HG02759 (cell line): ENCODE measurements around the gene UFC1.
"Not testable (repeated sequence)": the region's sequence is repeated elsewhere in the genome, so short reads cannot be mapped to it uniquely, and the experiment has no call there.

Experiments
- ATAC-seq: cut with Tn5 transposase; IDR thresholded peaks from one replicate; pipeline ENCODE4 v1.9.1; 2021; ENCODE audit warnings: mild to moderate bottlenecking, moderate library complexity; ENCODE audit not compliant: unreplicated experiment

The UFC1 gene

DNA sequence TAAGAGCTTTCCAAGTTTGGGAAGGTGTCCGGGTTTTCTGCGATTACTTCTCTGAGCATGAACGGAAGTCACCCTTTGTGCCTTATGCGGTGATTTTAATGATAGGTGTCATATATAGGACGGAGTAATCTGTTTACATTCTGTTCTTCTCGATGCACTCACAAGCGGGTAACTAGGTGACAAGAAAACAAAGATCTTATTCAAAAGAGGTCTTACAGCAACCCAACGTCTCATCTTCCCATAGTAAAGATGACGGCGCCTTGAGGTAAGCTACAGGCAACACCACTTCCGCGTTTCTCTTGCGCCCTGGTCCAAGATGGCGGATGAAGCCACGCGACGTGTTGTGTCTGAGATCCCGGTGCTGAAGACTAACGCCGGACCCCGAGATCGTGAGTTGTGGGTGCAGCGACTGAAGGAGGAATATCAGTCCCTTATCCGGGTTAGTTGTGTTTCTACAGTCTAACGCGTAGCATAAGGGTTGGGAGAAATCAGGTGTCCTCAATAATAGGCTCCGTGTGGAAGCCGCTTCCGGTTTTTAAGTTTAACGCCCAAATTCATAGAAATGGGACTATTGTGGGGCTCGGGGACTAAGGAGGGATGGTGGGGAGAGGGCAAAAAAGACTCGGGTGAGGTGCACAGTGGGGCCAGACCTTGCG lies at the start of gene UFC1:
Gene UFC1, plus strand, starts transcription at position 297 of the 656 bp plus-strand sequence. Its CDS starts 20 bp downstream, at position 317.
- peak; percentile 94 for ATAC-seq

DNA sequence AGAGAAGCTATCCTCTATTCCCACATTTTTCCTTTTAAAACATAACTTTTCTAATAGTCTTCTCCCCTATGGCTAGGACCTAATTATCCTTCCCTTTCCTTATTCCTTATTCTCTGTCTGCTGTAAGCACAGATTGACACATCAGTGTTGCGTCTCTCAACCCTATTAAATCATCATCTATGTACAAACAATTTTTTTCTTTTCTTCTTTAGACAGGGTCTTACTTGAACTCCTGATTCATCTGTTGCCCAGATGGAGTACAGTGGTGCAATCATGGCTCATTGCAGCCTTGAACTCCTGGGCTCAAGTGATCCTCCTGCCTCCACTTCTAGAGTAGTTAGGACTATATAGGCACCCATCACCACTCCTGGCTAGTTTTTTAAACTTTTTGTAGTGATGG lies 47.3 kb upstream of the UFC1 start:
- ATAC-seq, result no peak

DNA sequence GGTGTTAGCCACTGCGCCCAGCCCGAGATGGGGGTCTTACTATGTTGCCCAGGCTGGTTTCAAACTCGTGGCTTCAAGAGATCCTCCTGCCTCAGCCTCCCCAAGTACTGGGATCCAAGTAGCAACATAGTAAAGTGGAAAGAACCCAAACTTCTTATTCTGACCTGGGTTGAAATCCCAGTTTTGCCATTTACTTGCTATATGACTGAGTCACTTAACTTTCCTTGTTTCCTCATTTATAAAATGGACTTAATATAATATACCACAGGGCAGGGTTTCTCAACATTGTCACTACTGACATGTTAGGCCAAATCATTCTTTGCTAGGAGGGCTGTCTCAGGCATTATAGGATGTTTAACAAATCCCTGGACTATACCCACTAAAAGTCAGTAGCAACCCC lies 42.7 kb upstream of the UFC1 start:
- ATAC-seq, result no peak

DNA sequence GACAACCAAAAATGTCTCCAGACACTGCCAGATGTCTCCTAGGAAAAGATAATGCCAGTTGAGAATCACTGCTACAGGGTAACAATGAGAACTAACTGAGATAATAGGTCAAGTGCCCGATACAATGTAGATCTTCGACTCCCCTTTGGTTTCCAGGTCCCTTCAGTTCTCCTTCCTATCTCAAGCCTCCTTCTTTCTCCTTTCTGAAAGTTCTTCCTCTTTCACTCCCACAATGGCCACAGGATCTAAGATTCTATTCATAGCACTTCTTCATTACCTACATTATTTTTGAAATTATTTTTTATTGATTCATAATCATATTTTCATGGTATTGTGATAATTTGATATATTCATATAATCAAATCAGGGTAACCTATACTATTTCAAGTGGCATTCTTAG lies 42.3 kb upstream of the UFC1 start:
- no peak for ATAC-seq

DNA sequence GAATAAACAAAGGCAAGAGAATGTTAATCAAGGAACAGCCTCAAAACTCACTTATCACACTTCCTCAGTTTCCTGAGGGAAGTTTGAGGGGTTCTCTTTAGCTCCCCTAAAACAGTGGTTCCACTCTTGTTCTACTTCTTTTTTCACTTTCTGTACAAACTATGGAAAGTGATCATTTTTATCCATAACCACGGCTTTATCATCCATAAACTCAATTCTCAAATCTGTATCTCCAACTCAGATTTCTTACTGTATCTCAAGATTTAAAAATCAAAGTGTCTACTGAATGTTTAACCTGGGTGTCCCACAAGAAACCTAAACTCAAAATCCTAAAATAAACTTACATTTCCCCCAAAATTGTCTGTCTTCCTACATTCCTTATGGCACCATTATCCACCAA lies 39.9 kb upstream of the UFC1 start:
- no peak for ATAC-seq

DNA sequence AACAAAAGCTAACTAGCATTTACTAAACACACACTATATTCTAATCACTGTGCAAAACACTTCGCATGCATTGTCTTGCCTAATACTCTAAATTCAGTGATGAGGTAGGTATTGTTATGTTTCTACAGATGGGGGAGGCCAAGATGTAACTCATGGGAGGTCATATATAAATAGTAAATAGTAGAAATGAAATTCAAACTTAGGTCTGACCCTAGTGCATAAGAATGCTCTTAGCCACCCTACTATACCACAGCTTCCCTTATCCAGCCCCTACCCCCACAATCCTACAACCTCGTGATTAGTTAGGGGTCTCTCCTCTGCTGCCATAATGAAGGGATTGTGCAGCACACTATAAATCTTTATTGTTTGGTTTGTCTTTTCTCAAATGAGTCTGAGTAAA lies 39.2 kb upstream of the UFC1 start:
- ATAC-seq, result no peak

DNA sequence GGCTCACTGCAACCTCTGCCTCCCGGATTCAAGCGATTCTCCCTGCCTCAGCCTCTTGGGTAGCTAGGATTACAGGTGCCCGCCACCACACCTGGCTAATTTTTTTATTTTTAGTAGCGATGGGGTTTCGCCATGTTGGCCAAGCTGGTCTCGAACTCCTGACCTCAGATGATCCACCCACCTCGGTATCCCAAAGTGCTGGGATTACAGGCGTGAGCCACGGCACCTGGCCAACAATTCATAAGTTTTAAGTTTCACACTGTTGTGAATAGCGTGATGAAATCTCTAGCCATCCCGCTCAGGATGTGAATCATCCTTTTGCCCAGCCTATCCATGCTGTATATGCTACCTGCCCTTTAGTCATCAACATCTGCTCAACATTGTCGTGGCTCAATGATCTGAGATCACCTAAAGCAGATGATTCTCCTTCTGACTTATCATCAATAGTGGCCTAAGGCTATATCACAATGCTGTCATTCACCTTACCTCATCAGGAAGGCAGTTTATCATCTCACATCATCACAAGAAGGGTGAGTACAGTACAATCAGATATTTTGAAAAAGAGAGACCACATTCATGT lies 38.6 kb upstream of the UFC1 start:
- ATAC-seq, result no peak

DNA sequence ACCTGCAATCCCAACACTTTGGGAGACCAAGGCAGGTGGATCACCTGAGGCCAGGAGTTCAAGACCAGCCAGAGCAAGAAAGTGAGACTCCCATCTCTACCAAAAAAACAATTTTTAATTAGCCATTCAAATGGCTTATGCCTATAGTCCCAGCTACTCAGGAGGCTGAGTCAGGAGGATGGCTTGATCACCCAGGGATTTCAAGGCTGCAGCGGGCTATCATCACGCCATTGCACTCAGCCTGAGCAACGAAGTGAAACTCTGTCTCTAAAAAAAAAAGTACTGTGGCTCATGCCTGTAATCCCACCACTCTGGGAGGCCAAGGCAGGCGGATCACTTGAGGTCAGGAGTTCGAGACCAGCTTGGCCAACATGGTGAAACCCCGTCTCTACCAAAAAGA lies 37.8 kb upstream of the UFC1 start:
- ATAC-seq, result not testable (repeated sequence)

DNA sequence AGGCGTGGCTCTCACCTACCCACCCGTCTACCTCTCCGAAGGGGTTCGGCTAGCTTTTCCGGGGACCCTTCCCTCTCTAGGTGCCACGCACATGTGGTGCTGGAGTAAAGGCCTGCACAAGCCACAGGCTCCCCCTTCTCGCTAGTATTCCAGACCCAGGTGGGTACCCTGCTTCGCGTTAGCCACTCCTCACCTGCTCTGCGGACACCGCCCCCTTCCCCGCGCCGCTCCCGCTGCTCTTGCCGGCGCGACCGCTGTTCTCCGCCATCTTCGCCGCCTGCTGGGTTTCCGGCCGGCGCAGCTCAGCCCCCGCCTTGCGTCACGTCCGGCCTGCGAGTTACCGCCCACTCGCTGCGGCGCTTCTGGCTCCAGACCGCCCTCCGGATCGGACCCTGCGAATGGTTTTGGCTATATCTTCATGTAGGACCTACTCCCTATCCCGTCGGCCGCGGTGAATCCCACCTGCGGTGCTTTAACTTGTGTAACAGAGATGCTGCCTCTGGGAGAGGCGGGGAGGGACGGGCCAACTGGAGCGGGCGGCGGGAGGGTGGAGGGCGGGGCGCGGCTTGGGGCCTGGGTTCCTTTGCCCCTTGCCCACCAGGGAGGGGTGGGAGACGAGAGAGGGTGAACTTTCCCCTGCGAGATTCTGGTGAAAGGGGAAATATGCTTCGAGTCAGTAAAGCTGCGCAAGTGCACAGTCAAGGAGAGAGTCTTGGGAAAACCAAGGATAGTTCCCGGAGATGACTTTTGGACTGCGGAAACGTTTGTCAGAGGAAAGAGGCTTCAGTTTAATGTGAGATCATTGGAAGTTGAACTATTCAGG lies 35.8 kb upstream of the UFC1 start, which contains the start of the genes NIT1 and PFDN2:
Gene NIT1, plus strand, starts transcription at position 347 of the 823 bp plus-strand sequence. Its CDS starts 72 bp downstream, at position 419.
Gene PFDN2, minus strand, starts transcription at position 279 of the 823 bp plus-strand sequence. Its CDS starts 11 bp downstream, at position 268.
- ATAC-seq, result peak; percentile 86

DNA sequence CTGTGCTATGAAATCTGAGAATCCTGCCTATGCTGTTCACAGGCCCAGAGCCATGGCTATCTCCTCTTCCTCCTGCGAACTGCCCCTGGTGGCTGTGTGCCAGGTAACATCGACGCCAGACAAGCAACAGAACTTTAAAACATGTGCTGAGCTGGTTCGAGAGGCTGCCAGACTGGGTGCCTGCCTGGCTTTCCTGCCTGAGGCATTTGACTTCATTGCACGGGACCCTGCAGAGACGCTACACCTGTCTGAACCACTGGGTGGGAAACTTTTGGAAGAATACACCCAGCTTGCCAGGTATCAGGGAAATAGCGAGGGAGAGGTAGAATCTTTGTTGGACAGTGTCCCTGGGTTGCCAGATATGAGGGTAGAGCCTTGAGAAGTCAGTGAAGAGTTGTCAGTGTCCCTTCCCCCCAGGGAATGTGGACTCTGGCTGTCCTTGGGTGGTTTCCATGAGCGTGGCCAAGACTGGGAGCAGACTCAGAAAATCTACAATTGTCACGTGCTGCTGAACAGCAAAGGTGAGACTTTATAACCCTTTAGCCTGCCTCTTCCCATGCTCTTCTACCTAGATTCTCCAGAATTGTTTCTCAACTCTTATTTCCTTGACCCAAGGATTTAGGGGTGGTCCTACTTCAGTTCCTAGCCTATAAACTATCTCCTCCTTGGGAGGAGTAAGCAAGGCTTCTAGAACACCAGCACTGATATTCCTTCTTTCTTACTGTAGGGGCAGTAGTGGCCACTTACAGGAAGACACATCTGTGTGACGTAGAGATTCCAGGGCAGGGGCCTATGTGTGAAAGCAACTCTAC lies 34.5 kb upstream of the UFC1 start:
- peak; percentile 58 for ATAC-seq

DNA sequence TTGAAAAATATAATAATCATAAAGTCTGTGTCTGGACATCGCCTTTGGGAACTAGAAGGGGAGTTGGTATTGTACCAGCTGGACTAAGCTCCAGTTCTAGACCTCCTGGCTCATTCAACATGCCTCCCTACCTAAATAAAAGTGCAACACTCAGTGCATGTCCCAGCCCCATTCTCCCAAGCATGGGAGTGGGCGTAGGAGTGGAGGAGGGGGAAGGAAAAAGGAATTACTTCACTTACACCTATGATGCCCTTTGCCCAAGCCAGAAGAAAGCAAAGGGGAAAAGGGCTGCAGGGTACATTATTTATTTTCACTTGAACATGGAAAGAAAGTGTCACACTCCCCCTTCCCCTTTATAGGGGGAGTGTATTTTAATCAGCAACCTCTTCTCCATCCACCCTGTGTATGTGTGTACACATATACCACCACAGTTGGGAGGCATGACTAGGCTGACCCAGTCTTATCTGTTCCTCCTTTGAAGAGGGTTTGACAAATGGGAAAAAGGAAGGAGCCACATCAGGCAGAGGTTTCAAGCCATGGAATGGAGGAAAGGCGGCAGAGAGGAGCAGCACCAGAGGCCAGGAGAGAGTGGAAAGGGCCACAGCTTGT lies 32.6 kb upstream of the UFC1 start:
- ATAC-seq, result no peak

DNA sequence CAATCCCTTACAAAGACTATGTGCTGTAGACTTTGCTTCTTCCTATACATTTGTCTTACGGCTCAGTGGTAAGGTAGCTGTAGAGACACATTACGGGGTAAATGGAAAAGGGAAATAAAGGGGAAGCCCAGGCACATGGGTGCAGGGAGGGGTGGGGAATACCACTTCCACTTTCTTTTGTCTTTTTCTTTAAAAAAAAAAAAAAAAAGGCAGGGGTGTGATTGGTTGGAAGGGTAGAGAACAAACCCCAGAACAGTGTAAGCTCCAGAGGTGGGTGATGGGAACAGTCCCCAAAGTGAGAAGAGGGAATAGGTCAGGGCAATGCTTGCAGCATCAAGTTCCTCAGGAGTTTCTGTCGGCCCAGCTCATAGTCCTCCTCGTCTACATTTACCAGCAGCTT lies 31.9 kb upstream of the UFC1 start:
- ATAC-seq, result no peak

DNA sequence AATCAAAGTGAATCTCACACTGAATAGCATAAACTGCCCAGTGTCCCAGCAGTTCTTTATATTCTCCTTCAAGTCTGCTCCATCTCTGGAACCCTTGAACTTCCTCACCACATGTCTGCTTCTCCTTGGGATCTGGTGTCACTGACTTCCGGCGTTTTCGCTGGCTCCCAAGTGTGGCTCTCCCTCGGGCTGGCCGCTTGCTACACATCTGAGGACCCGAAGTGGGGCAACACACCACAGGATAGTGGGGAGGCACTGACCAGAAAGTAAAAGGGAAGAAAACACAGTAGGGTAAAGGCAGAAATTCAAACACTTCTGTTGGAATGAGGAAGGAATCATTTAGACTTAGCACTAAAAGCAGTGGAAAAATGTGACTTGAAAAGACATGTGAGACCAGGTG lies 30.8 kb upstream of the UFC1 start:
- ATAC-seq, result no peak

DNA sequence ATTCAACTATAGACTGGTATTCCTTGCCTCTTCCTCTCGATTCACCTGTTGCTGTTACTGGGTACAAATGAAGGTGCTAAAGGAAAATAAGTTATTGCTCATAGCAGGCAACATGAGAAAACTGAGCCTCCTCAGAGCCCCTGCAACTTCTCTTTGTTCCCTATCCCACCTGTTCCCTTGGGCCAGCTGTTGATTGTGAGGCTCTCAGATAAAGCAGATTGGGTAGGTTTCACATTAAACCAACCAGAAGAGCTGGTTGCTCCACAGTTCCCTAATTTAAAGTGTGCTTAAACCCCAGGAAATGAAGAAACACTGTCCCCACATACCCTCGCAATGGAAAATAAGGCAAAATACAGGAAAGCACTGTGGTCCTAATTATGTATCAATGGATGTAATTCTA lies 26.1 kb upstream of the UFC1 start:
- ATAC-seq, result no peak

DNA sequence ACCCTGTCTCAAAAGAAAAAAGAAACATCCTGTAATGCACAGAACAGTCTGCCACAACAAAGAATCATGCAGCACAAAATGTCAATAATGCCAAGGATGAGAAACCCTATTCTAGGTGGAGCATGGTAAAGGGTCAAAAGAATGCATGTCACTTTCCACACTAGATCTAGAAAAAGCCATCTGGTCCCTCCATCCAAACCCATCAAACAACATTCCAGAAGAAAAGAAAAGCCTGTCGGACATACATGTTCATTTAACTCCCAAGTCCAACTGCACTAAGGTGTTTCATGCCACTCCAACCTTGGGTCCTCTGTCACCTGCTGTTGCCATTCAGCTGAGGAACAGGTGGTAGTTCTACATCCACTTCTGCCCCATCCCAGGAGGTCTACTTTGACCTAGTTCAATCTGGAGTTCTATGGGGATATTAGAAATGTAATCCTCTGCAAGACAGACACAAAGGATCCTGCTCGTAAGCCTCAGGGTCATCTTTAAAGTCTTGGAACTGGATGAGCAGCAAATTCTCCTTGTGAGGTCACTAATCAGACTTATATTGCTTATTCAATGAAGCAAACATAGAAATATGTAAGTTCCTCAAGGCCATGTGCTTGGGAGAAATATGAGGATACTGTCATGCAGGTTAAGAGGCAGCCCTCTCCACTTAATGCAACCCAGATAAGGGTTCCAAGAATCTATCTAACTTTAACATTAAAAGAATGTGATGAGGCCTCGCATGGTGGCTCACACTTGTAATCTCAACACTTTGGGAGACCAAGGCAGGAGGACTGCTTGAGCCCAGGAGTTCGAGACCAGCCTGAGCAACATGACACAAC lies 25.0 kb upstream of the UFC1 start:
- ATAC-seq, result no peak

DNA sequence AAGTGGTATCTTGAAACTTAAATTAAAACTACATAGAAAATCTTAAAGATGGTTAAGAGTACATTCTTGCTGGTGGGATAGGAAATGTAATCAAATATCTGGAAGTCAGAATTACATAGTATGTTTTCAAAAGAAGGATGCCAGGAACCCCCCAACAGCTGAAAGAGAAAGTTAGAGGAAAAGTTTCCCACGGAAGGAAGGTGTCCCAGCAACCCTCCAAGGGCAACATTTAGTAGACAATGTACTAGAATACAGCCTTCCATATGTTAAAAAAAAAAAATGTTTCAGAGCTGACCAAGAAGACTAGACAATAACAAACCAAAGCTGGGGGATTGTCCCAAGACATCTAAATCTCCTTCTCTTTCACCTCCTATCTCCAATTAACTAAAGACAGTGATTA lies 23.5 kb upstream of the UFC1 start:
- no peak for ATAC-seq

DNA sequence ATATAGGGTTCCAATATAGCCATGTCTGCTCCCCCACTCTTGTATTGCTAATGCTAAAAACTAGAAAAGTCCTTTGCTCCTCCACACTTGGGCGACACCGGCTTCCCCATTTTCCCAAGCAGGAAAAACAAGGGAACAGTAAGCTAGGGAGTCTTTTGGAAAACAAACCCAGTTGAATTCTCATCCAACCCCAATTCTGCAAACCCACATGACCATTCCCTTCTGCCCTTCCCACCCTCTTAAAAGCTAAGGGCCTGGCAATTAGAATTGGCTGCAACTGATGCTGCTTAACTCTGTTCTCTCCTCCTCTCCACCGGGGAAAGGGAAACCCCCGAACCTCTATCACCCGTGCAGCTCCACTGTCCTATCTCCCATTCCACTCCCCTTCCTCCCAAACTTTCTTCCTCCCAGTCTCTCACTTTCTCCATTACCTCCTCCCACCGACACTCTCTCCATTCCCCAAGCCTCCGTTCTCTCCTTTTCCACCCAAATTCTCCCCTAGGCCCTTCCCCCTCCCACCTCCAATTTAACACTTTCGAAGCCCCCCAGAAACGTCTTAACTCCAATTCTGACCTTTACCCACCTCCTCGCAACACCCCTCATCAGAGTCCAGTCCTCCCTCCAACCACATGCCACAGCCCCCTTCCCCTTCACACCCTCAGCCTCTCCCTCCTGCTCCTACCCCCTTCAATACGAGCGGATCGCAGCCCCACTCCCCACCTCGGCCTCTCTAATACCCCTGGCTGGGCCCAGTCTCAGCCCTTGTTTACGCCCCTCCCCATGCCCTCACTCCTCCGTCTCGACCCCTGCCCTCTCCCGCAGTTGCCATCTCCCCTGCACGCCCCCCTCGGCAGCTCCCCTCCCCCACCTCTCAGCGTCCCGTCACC lies 22.0 kb upstream of the UFC1 start:
- ATAC-seq, result no peak

DNA sequence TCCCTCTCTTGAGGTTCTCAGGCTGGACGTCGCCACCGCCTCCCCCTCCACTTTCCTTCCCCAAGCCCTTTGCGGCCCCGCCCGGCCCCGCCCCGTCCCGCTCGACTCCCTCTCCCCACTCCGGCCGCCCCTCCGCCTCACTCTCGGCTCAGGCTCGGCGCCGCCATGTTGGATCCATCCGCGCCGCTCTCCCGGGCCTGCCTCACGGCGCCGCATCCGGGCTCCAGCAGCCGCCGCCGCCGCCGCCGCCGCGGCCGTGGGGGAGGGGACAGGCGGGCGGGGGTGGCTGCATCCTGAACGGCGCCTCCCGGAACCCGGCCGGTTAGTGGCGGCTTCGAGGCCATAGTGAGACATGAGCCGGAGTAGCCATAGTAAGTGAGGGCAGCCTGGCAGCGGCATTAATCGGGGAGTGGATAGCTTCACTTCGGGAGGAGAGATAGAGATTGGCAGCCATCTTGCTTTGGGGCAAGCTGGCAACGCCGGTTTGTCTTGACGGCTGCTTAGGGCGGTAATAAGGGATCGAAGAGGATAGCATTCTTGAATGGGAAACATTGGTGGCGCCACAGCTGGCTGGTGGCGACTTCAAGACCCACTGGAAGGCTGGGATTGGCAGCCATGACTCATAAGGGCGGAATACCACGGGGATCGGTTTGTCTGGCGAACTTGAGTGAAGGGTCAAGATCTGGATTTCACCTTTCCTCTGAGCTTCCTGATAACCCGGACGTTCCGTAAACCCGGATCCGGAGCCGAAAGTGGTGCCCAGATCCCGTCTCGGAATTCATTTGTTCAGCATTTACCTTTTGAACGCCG lies 21.2 kb upstream of the UFC1 start, which contains the start of gene DEDD:
Gene DEDD, minus strand, starts transcription at position 258 of the 810 bp plus-strand sequence. CDS start 8,205 bp downstream, outside the sequence.
- peak; percentile 95 for ATAC-seq
